Measurements from ENCODE around the gene SLC1A2.

The SLC1A2 gene

GRCh38 chr11:35243774-35244173 is 175.6 kb downstream of the SLC1A2 start:
- no peak overlapping the region for H3K4me3 ChIP-seq (ENCODE audit: low read length)
- H3K9ac ChIP-seq (ENCODE audit: low read depth, low read length): no peak overlapping the region
- peaks cover 23% of the 10 kb centered on the region for H3K4me1 ChIP-seq (ENCODE audit: control insufficient read depth, insufficient read depth, low read length)
- H3K27me3 ChIP-seq (ENCODE audit: control insufficient read depth, insufficient read depth, low read length): no peaks in the 10 kb centered on the region
- no peak overlapping the region for H3K4me2 ChIP-seq (ENCODE audit: low read length)
- H3K36me3 ChIP-seq (ENCODE audit: insufficient read depth, low read length): no peaks in the 10 kb centered on the region
- H3K9me3 ChIP-seq (replicated peaks; ENCODE audit: low read length): no peaks in the 10 kb centered on the region

GRCh38 chr11:35242412-35243242 is 176.7 kb downstream of the SLC1A2 start:
- H3K36me3 ChIP-seq (ENCODE audit: insufficient read depth, low read length): no peaks in the 10 kb centered on the region
- H3K9me3 ChIP-seq (replicated peaks; ENCODE audit: low read length): no peaks in the 10 kb centered on the region
- no peaks in the 10 kb centered on the region for H3K27me3 ChIP-seq (ENCODE audit: control insufficient read depth, insufficient read depth, low read length)
- H3K4me2 ChIP-seq (ENCODE audit: low read length): peak overlapping the region; percentile 34
- peak overlapping the region; percentile 11 for H3K9ac ChIP-seq (ENCODE audit: low read depth, low read length)
- peaks cover 23% of the 10 kb centered on the region for H3K4me1 ChIP-seq (ENCODE audit: control insufficient read depth, insufficient read depth, low read length)
- no peak overlapping the region for H3K4me3 ChIP-seq (ENCODE audit: low read length)

- no peak overlapping the region for H3K9ac ChIP-seq (ENCODE audit: low read depth, low read length)
- H3K9me3 ChIP-seq (replicated peaks; ENCODE audit: low read length): no peaks in the 10 kb centered on the region
- no peak overlapping the region for H3K4me2 ChIP-seq (ENCODE audit: low read length)
- no peak overlapping the region for H3K4me3 ChIP-seq (ENCODE audit: low read length)
- no peaks in the 10 kb centered on the region for H3K36me3 ChIP-seq (ENCODE audit: insufficient read depth, low read length)
- no peaks in the 10 kb centered on the region for H3K27me3 ChIP-seq (ENCODE audit: control insufficient read depth, insufficient read depth, low read length)
- H3K4me1 ChIP-seq (ENCODE audit: control insufficient read depth, insufficient read depth, low read length): peaks cover 29% of the 10 kb centered on the region
These were observed 177.8 kb downstream of the SLC1A2 start for GRCh38 chr11:35241531-35241930.

GRCh38 chr11:35241083-35241482 is 178.3 kb downstream of the SLC1A2 start:
- no peaks in the 10 kb centered on the region for H3K36me3 ChIP-seq (ENCODE audit: insufficient read depth, low read length)
- H3K4me3 ChIP-seq (ENCODE audit: low read length): no peak overlapping the region
- H3K9ac ChIP-seq (ENCODE audit: low read depth, low read length): no peak overlapping the region
- no peak overlapping the region for H3K4me2 ChIP-seq (ENCODE audit: low read length)
- H3K27me3 ChIP-seq (ENCODE audit: control insufficient read depth, insufficient read depth, low read length): no peaks in the 10 kb centered on the region
- peaks cover 34% of the 10 kb centered on the region for H3K4me1 ChIP-seq (ENCODE audit: control insufficient read depth, insufficient read depth, low read length)
- H3K9me3 ChIP-seq (replicated peaks; ENCODE audit: low read length): no peaks in the 10 kb centered on the region

- Histone ChIP-seq H3K9me3 (replicated peaks; ENCODE audit: low read length) (no peaks in the 10 kb centered on the region), H3K9ac (ENCODE audit: low read depth, low read length) (no peak overlapping the region), H3K4me1 (ENCODE audit: control insufficient read depth, insufficient read depth, low read length) (peaks cover 34% of the 10 kb centered on the region), H3K27me3 (ENCODE audit: control insufficient read depth, insufficient read depth, low read length) (no peaks in the 10 kb centered on the region), H3K36me3 (ENCODE audit: insufficient read depth, low read length) (no peaks in the 10 kb centered on the region), H3K4me2 (ENCODE audit: low read length) (no peak overlapping the region), H3K4me3 (ENCODE audit: low read length) (no peak overlapping the region)
These were observed 179.8 kb downstream of the SLC1A2 start for GRCh38 chr11:35239471-35240075.

GRCh38 chr11:35238882-35239281 is 180.5 kb downstream of the SLC1A2 start:
- Histone ChIP-seq H3K4me3 (ENCODE audit: low read length) (no peak overlapping the region), H3K9me3 (replicated peaks; ENCODE audit: low read length) (no peaks in the 10 kb centered on the region), H3K27me3 (ENCODE audit: control insufficient read depth, insufficient read depth, low read length) (no peaks in the 10 kb centered on the region), H3K36me3 (ENCODE audit: insufficient read depth, low read length) (no peaks in the 10 kb centered on the region), H3K4me2 (ENCODE audit: low read length) (no peak overlapping the region), H3K4me1 (ENCODE audit: control insufficient read depth, insufficient read depth, low read length) (peaks cover 34% of the 10 kb centered on the region), H3K9ac (ENCODE audit: low read depth, low read length) (no peak overlapping the region)

GRCh38 chr11:35237860-35238715 is 181.3 kb downstream of the SLC1A2 start:
- Histone ChIP-seq H3K9me3 (replicated peaks; ENCODE audit: low read length) (no peaks in the 10 kb centered on the region), H3K9ac (ENCODE audit: low read depth, low read length) (no peak overlapping the region), H3K36me3 (ENCODE audit: insufficient read depth, low read length) (no peaks in the 10 kb centered on the region), H3K4me3 (ENCODE audit: low read length) (no peak overlapping the region), H3K27me3 (ENCODE audit: control insufficient read depth, insufficient read depth, low read length) (no peaks in the 10 kb centered on the region), H3K4me1 (ENCODE audit: control insufficient read depth, insufficient read depth, low read length) (peaks cover 30% of the 10 kb centered on the region), H3K4me2 (ENCODE audit: low read length) (no peak overlapping the region)

DNA sequence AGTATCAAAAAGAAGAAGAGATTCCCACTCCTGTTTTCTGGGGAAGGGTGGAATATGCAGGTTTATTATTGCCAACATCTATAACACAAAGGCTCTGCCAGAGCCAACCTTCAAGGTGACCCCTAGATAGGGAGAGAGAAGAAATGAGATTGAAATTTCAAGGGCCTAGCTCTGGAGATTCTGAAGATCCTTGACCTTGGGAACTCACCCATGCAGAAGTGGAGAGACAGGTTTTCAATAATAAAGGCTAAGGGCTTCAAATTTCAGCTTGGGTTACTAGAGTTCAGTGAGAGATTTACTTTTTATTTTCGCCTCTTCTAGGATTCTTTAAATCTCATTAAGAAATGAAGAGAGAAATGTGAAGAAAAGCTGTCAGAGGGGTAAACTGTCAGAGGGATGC is 182.0 kb downstream of the SLC1A2 start:
- Histone ChIP-seq H3K27me3 (ENCODE audit: control insufficient read depth, insufficient read depth, low read length) (no peaks in the 10 kb centered on the region), H3K9me3 (replicated peaks; ENCODE audit: low read length) (no peaks in the 10 kb centered on the region), H3K4me3 (ENCODE audit: low read length) (no peak overlapping the region), H3K4me2 (ENCODE audit: low read length) (no peak overlapping the region), H3K36me3 (ENCODE audit: insufficient read depth, low read length) (peaks cover 7% of the 10 kb centered on the region), H3K4me1 (ENCODE audit: control insufficient read depth, insufficient read depth, low read length) (peaks cover 24% of the 10 kb centered on the region), H3K9ac (ENCODE audit: low read depth, low read length) (no peak overlapping the region)

- no peaks in the 10 kb centered on the region for H3K27me3 ChIP-seq (ENCODE audit: control insufficient read depth, insufficient read depth, low read length)
- no peak overlapping the region for H3K4me3 ChIP-seq (ENCODE audit: low read length)
- H3K9ac ChIP-seq (ENCODE audit: low read depth, low read length): no peak overlapping the region
- no peak overlapping the region for H3K4me2 ChIP-seq (ENCODE audit: low read length)
- peaks cover 17% of the 10 kb centered on the region for H3K4me1 ChIP-seq (ENCODE audit: control insufficient read depth, insufficient read depth, low read length)
- H3K36me3 ChIP-seq (ENCODE audit: insufficient read depth, low read length): peaks cover 14% of the 10 kb centered on the region
- no peaks in the 10 kb centered on the region for H3K9me3 ChIP-seq (replicated peaks; ENCODE audit: low read length)
These were observed 182.7 kb downstream of the SLC1A2 start for GRCh38 chr11:35236667-35237003.

- no peak overlapping the region for H3K4me2 ChIP-seq (ENCODE audit: low read length)
- H3K36me3 ChIP-seq (ENCODE audit: insufficient read depth, low read length): peaks cover 19% of the 10 kb centered on the region
- no peaks in the 10 kb centered on the region for H3K9me3 ChIP-seq (replicated peaks; ENCODE audit: low read length)
- peaks cover 11% of the 10 kb centered on the region for H3K4me1 ChIP-seq (ENCODE audit: control insufficient read depth, insufficient read depth, low read length)
- H3K4me3 ChIP-seq (ENCODE audit: low read length): no peak overlapping the region
- H3K9ac ChIP-seq (ENCODE audit: low read depth, low read length): no peak overlapping the region
- H3K27me3 ChIP-seq (ENCODE audit: control insufficient read depth, insufficient read depth, low read length): no peaks in the 10 kb centered on the region
These were observed 183.3 kb downstream of the SLC1A2 start for GRCh38 chr11:35235936-35236666.

GRCh38 chr11:35235498-35235897 is 183.9 kb downstream of the SLC1A2 start:
- Histone ChIP-seq H3K9ac (ENCODE audit: low read depth, low read length) (no peak overlapping the region), H3K4me1 (ENCODE audit: control insufficient read depth, insufficient read depth, low read length) (peaks cover 11% of the 10 kb centered on the region), H3K4me2 (ENCODE audit: low read length) (no peak overlapping the region), H3K27me3 (ENCODE audit: control insufficient read depth, insufficient read depth, low read length) (no peaks in the 10 kb centered on the region), H3K9me3 (replicated peaks; ENCODE audit: low read length) (no peaks in the 10 kb centered on the region), H3K36me3 (ENCODE audit: insufficient read depth, low read length) (peaks cover 25% of the 10 kb centered on the region), H3K4me3 (ENCODE audit: low read length) (no peak overlapping the region)
